Mesenchymal stem cell (in vitro differentiated cells and primary cell): ENCODE results near the gene DNTTIP2.

ENCODE experiments used
- DNase-seq: peaks from one replicate; pipeline ENCODE4 v3.0.0-alpha.2; 2013
- H2AFZ ChIP-seq: one replicate; pipeline ENCODE4 v1.6.1; 2013; ENCODE audit warnings: low read depth, mild to moderate bottlenecking, control low read depth, inconsistent platforms, low read length, moderate library complexity
- H2AK5ac ChIP-seq: 2 replicates; pipeline ENCODE4 v1.6.1; 2013; ENCODE audit warnings: low read length, moderate library complexity, mild to moderate bottlenecking, inconsistent platforms; ENCODE audit not compliant: severe bottlenecking
- H2BK120ac ChIP-seq: one replicate; pipeline ENCODE4 v1.6.1; 2013; ENCODE audit warnings: low read depth, mild to moderate bottlenecking, inconsistent platforms, low read length, moderate library complexity
- H2BK12ac ChIP-seq, 2 experiments: one replicate each; pipeline ENCODE4 v1.6.1; 2013; ENCODE audit warnings: inconsistent platforms in 2 of 2, low read length in 2 of 2, mild to moderate bottlenecking in 2 of 2, moderate library complexity in 2 of 2, control low read depth in 1 of 2
- H2BK15ac ChIP-seq: one replicate; pipeline ENCODE4 v1.6.1; 2013; ENCODE audit warnings: mild to moderate bottlenecking, low read depth, inconsistent platforms; ENCODE audit not compliant: poor library complexity, severe bottlenecking
- H2BK5ac ChIP-seq: 2 replicates; pipeline ENCODE4 v1.6.1; 2013; ENCODE audit warnings: low read depth, mild to moderate bottlenecking, low read length, control low read depth, inconsistent platforms; ENCODE audit not compliant: poor library complexity, severe bottlenecking
- H3K14ac ChIP-seq, 2 experiments: one replicate each; pipeline ENCODE4 v1.6.1; 2013; ENCODE audit warnings: inconsistent platforms in 2 of 2, low read length in 2 of 2, control low read depth in 1 of 2, mild to moderate bottlenecking in 1 of 2, moderate library complexity in 1 of 2
- H3K18ac ChIP-seq, 2 experiments: one replicate each; pipeline ENCODE4 v1.6.1; 2013; ENCODE audit warnings: inconsistent platforms in 2 of 2, low read length in 2 of 2, control low read depth in 1 of 2, low read depth in 1 of 2, mild to moderate bottlenecking in 1 of 2
- H3K23ac ChIP-seq, 2 experiments: one replicate each; pipeline ENCODE4 v1.6.1; 2013; ENCODE audit warnings: inconsistent platforms in 2 of 2, low read length in 2 of 2, mild to moderate bottlenecking in 2 of 2, moderate library complexity in 2 of 2, control low read depth in 1 of 2
- H3K27ac ChIP-seq: 2 replicates; pipeline ENCODE4 v1.5.1; 2013; ENCODE audit warnings: mild to moderate bottlenecking, moderate library complexity, low read length, control low read depth, inconsistent platforms; ENCODE audit not compliant: poor library complexity, severe bottlenecking
- H3K27me3 ChIP-seq, 2 experiments: 2 replicates each; pipeline versions ENCODE4 v1.6.1 to v1.7.0; 2013; ENCODE audit warnings: low read length in 2 of 2, mild to moderate bottlenecking in 2 of 2, moderate library complexity in 2 of 2, control low read depth in 1 of 2, inconsistent platforms in 1 of 2; ENCODE audit not compliant: control insufficient read depth in 1 of 2, insufficient read depth in 1 of 2
- H3K36me3 ChIP-seq, 2 experiments: 2 replicates each; pipeline versions ENCODE4 v1.6.1 to v1.7.0; 2013; ENCODE audit warnings: low read length in 2 of 2, control low read depth in 1 of 2, inconsistent platforms in 1 of 2, low read depth in 1 of 2, mild to moderate bottlenecking in 1 of 2; ENCODE audit not compliant: insufficient read depth in 2 of 2, control insufficient read depth in 1 of 2
- H3K4ac ChIP-seq, 2 experiments: one replicate each; pipeline ENCODE4 v1.6.1; 2013; ENCODE audit warnings: inconsistent platforms in 2 of 2, low read length in 2 of 2, mild to moderate bottlenecking in 2 of 2, moderate library complexity in 2 of 2, control low read depth in 1 of 2, low read depth in 1 of 2
- H3K4me1 ChIP-seq: 2 replicates; pipeline ENCODE4 v1.6.1; 2013; ENCODE audit warnings: low read depth, low read length, control low read depth; ENCODE audit not compliant: control insufficient read depth, insufficient read depth
- H3K4me2 ChIP-seq: 2 replicates; pipeline ENCODE4 v1.6.1; 2013; ENCODE audit warnings: low read length, mild to moderate bottlenecking, inconsistent platforms; ENCODE audit not compliant: poor library complexity, severe bottlenecking
- H3K4me3 ChIP-seq, 2 experiments: 2 replicates each; pipeline versions ENCODE4 v1.5.1 to v1.7.0; 2013; ENCODE audit warnings: low read length in 2 of 2, mild to moderate bottlenecking in 2 of 2, control low read depth in 1 of 2, low read depth in 1 of 2; ENCODE audit not compliant: insufficient read depth in 1 of 2
- H3K79me1 ChIP-seq: replicated peaks from 2 replicates; pipeline ENCODE4 v1.6.1; 2013; ENCODE audit warnings: mild to moderate bottlenecking, control low read depth, low read length, inconsistent platforms; ENCODE audit not compliant: poor library complexity, severe bottlenecking
- H3K9ac ChIP-seq: 2 replicates; pipeline ENCODE4 v1.7.0; 2013; ENCODE audit warnings: mild to moderate bottlenecking, low read length, moderate library complexity
- H3K9me3 ChIP-seq: 2 replicates; pipeline ENCODE4 v1.7.0; 2013; ENCODE audit warnings: mild to moderate bottlenecking, low read length; ENCODE audit not compliant: control insufficient read depth
- H4K8ac ChIP-seq: one replicate; pipeline ENCODE4 v1.6.1; 2013; ENCODE audit warnings: inconsistent platforms, mild to moderate bottlenecking, low read length, moderate library complexity
- H4K91ac ChIP-seq: one replicate; pipeline ENCODE4 v1.6.1; 2013; ENCODE audit warnings: mild to moderate bottlenecking, low read length, inconsistent platforms
- WGBS: methylation state at CpG from one replicate; pipeline ENCODE4 v1.1.7; 2013; ENCODE audit warnings: mixed read lengths; 5-methylcytosine and 5-hydroxymethylcytosine counted together

The DNTTIP2 gene

GRCh38 chr1:93844262-93845045 is 34.6 kb downstream of the DNTTIP2 start:
- Histone ChIP-seq H3K14ac (no peak overlapping the region), H3K4ac (no peak overlapping the region), H3K4me2 (no peak overlapping the region), H2BK15ac (no peak overlapping the region), H3K27ac (no peak overlapping the region), H3K9ac (peak overlapping the region; percentile 68), H3K36me3 (peaks cover 0 to 4% of the 10 kb centered on the region in 2 experiments), H4K8ac (no peak overlapping the region), H2AFZ (no peak overlapping the region), H3K23ac (no peak overlapping the region), H3K27me3 (no peaks in the 10 kb centered on the region), H3K79me1 (no peaks in the 10 kb centered on the region), H4K91ac (no peak overlapping the region), H3K18ac (no peak overlapping the region), H2AK5ac (peak overlapping the region; percentile 64), H2BK12ac (no peak overlapping the region), H2BK120ac (no peak overlapping the region), H2BK5ac (no peak overlapping the region), H3K9me3 (no peaks in the 10 kb centered on the region), H3K4me3 (no peak overlapping the region), H3K4me1 (peaks cover 6% of the 10 kb centered on the region)
- peak; percentile 85 for DNase-seq
- 53% methylated on average over 8 of the region's 8 CpGs for WGBS

GRCh38 chr1:93842750-93843500 is 36.1 kb downstream of the DNTTIP2 start:
- Histone ChIP-seq H3K4me2 (no peak overlapping the region), H2AFZ (no peak overlapping the region), H3K23ac (no peak overlapping the region), H3K79me1 (no peaks in the 10 kb centered on the region), H3K9ac (peak overlapping the region; percentile 67), H4K91ac (no peak overlapping the region), H3K4me3 (no peak overlapping the region), H3K4ac (no peak overlapping the region), H3K18ac (no peak overlapping the region), H2BK15ac (peak overlapping the region; percentile 36), H3K27me3 (no peaks in the 10 kb centered on the region), H3K27ac (no peak overlapping the region), H2AK5ac (no peak overlapping the region), H3K36me3 (peaks cover 0 to 4% of the 10 kb centered on the region in 2 experiments), H2BK120ac (no peak overlapping the region), H3K14ac (no peak overlapping the region), H2BK5ac (no peak overlapping the region), H3K9me3 (no peaks in the 10 kb centered on the region), H2BK12ac (peak overlapping the region in 1 of 2 experiments; percentile 69), H3K4me1 (peaks cover 6% of the 10 kb centered on the region), H4K8ac (peak overlapping the region; percentile 47)
- DNase-seq: no peak
- WGBS: 90% methylated on average over 4 of the region's 5 CpGs

GRCh38 chr1:93841771-93842170 is 37.2 kb downstream of the DNTTIP2 start:
- Histone ChIP-seq H3K4me1 (peaks cover 6% of the 10 kb centered on the region), H3K27ac (no peak overlapping the region), H3K9me3 (no peaks in the 10 kb centered on the region), H3K18ac (peak overlapping the region in 1 of 2 experiments; percentile 18), H3K9ac (no peak overlapping the region), H3K14ac (no peak overlapping the region), H4K91ac (no peak overlapping the region), H2AFZ (no peak overlapping the region), H3K27me3 (no peaks in the 10 kb centered on the region), H4K8ac (no peak overlapping the region), H2AK5ac (no peak overlapping the region), H2BK12ac (peak overlapping the region; percentile 27 to 35), H3K79me1 (no peaks in the 10 kb centered on the region), H3K23ac (no peak overlapping the region), H3K4ac (no peak overlapping the region), H2BK5ac (no peak overlapping the region), H2BK15ac (no peak overlapping the region), H3K36me3 (peaks cover 0 to 4% of the 10 kb centered on the region in 2 experiments), H3K4me3 (no peak overlapping the region), H3K4me2 (no peak overlapping the region), H2BK120ac (no peak overlapping the region)
- WGBS: 95% methylated on average over 3 of the region's 3 CpGs
- DNase-seq: no peak

GRCh38 chr1:93840956-93841482 is 38.0 kb downstream of the DNTTIP2 start:
- no peaks in the 10 kb centered on the region for H3K79me1 ChIP-seq
- no peaks in the 10 kb centered on the region for H3K27me3 ChIP-seq
- DNase-seq: no peak
- no peak overlapping the region for H3K23ac ChIP-seq
- no peak overlapping the region for H4K91ac ChIP-seq
- H3K9ac ChIP-seq: no peak overlapping the region
- H3K4me3 ChIP-seq: no peak overlapping the region
- WGBS: 92% methylated on average over 3 of the region's 4 CpGs
- H3K4me1 ChIP-seq: peaks cover 6% of the 10 kb centered on the region
- no peak overlapping the region for H3K14ac ChIP-seq
- H2BK15ac ChIP-seq: no peak overlapping the region
- peak overlapping the region; percentile 27 to 35 for H2BK12ac ChIP-seq
- H3K18ac ChIP-seq: no peak overlapping the region
- no peak overlapping the region for H2BK120ac ChIP-seq
- H2AK5ac ChIP-seq: no peak overlapping the region
- H3K4ac ChIP-seq: no peak overlapping the region
- H2BK5ac ChIP-seq: no peak overlapping the region
- H4K8ac ChIP-seq: no peak overlapping the region
- no peak overlapping the region for H3K4me2 ChIP-seq
- no peak overlapping the region for H3K27ac ChIP-seq
- H3K36me3 ChIP-seq: peaks cover 0 to 4% of the 10 kb centered on the region in 2 experiments
- no peaks in the 10 kb centered on the region for H3K9me3 ChIP-seq
- no peak overlapping the region for H2AFZ ChIP-seq
